ENCODE measurements around the gene ATL2.

DNA sequence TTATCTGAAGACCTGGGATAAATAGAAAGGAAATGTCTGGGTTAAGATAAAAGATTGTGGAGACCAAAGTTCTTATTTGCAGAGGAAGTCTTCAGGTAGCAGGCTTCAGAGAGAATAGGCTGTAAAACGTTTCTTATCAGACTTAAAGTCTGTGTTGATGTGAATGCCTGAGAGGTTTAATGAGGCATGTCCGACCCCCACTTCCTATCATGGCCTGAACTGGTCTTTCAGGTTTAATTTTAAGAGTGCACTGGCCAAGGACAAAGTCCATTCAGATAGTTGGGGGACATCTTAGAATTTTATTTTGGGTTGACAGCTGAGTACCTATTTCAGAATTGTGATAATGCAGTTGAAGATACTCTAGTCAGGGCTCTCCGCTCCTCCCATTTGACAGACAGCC lies 92.1 kb downstream of the ATL2 start:
- TF ChIP-seq POLR2AphosphoS5 (IDR thresholded peaks at IDR 0.05; ENCODE audit: low read depth, low read length) (no peak), POLR2A (IDR thresholded peaks at IDR 0.05; ENCODE audit: low read depth, low read length) (no peak), TAF1 (IDR thresholded peaks at IDR 0.05; ENCODE audit: low read depth, low read length) (no peak), SPI1 (IDR thresholded peaks at IDR 0.05; ENCODE audit: low read depth, low read length) (no peak)

All from GM12891 (cell line).